WTC11 (cell line): Measurements from ENCODE around the gene C6orf52. TPM values are rescaled to one million over a fixed set of nuclear protein-coding genes. Genes with fewer than 3 reads are reported as not detected.

Experiments used
- ATAC-seq: fragments of 200-7000 bp; cut with Tn5 transposase; 2 replicates; pipeline ENCODE4 v1.10.0; 2021; ENCODE audit warnings: mild to moderate bottlenecking, moderate library complexity
- CTCF ChIA-PET: fragments of 300-600 bp; sonication (Branson Sonifier 250); formaldehyde crosslinking; loops from one replicate; lab custom pipeline; 2021; ENCODE audit warnings: antibody characterized with exemption; lab: Charles Lee
- POLR2A ChIA-PET: fragments of 350-600 bp; sonication (Branson Sonifier 250); formaldehyde crosslinking; loops from one replicate; lab custom pipeline; 2021; ENCODE audit warnings: antibody characterized with exemption; lab: Charles Lee
- DNase-seq: peaks from one replicate; pipeline ENCODE4 v3.0.0; 2021; ENCODE audit warnings: low spot score
- H3K27ac Mint-ChIP-seq: 2 replicates; pipeline ENCODE4 v1.8.0; 2021; ENCODE audit warnings: mixed read lengths
- H3K27me3 Mint-ChIP-seq: 2 replicates; pipeline ENCODE4 v1.8.0; 2021; ENCODE audit warnings: low read depth, mild to moderate bottlenecking, moderate library complexity, mixed read lengths
- H3K36me3 Mint-ChIP-seq: 2 replicates; pipeline ENCODE4 v1.8.0; 2021; ENCODE audit warnings: mixed read lengths
- H3K4me1 Mint-ChIP-seq: 2 replicates; pipeline ENCODE4 v1.8.0; 2022; ENCODE audit warnings: mixed read lengths
- H3K4me3 Mint-ChIP-seq: 2 replicates; pipeline ENCODE4 v1.8.0; 2021; ENCODE audit warnings: mild to moderate bottlenecking, moderate library complexity, mixed read lengths
- H3K9me3 Mint-ChIP-seq: 2 replicates; pipeline ENCODE4 v1.8.0; 2021; ENCODE audit warnings: mixed read lengths
- ATF6 ChIP-seq: sonication (generic); formaldehyde crosslinking; IDR thresholded peaks from 2 replicates; pipeline ENCODE4 v1.8.1; 2023; ENCODE audit warnings: mild to moderate bottlenecking, missing genetic modification reagents
- CTCF ChIP-seq: fragments of 200-600 bp; IDR thresholded peaks from 2 replicates; pipeline ENCODE4 v1.8.0; 2022; ENCODE audit warnings: antibody characterized with exemption
- ELF4 ChIP-seq: sonication (generic); formaldehyde crosslinking; IDR thresholded peaks from 2 replicates; pipeline ENCODE4 v1.8.1; 2022; ENCODE audit warnings: low read depth, mild to moderate bottlenecking, moderate library complexity, missing genetic modification reagents
- ERG ChIP-seq: fragments of 250-450 bp; sonication (Bioruptor Pico); IDR thresholded peaks from 2 replicates; pipeline ENCODE4 v1.8.0; 2021; ENCODE audit warnings: mild to moderate bottlenecking
- FOXJ3 ChIP-seq: sonication (generic); formaldehyde crosslinking; IDR thresholded peaks from 2 replicates; pipeline ENCODE4 v1.9.0; 2021; ENCODE audit warnings: missing genetic modification reagents, mild to moderate bottlenecking, borderline replicate concordance
- FOXP1 ChIP-seq: sonication (generic); formaldehyde crosslinking; IDR thresholded peaks from 2 replicates; pipeline ENCODE4 v1.8.0; 2022; ENCODE audit warnings: missing genetic modification reagents, mild to moderate bottlenecking, moderate library complexity, borderline replicate concordance
- HMGA2 ChIP-seq: fragments of 250-450 bp; sonication (Bioruptor Pico); IDR thresholded peaks from 2 replicates; pipeline ENCODE4 v1.4.0; 2021; ENCODE audit warnings: mild to moderate bottlenecking, moderate library complexity
- MXD4 ChIP-seq: fragments of 250-450 bp; sonication (Bioruptor Pico); IDR thresholded peaks from 2 replicates; pipeline ENCODE4 v1.8.0; 2021; ENCODE audit warnings: mild to moderate bottlenecking, moderate library complexity, borderline replicate concordance
- NFYB ChIP-seq: sonication (generic); formaldehyde crosslinking; conservative IDR thresholded peaks from 2 replicates; pipeline ENCODE4 v1.8.0; 2022; ENCODE audit warnings: low read depth, missing genetic modification reagents
- RORB ChIP-seq: fragments of 250-450 bp; sonication (Bioruptor Pico); IDR thresholded peaks from 2 replicates; pipeline ENCODE4 v1.9.0; 2021; ENCODE audit warnings: mild to moderate bottlenecking
- SP1 ChIP-seq: sonication (generic); formaldehyde crosslinking; conservative IDR thresholded peaks from 2 replicates; pipeline ENCODE4 v1.8.1; 2022; ENCODE audit warnings: missing genetic modification reagents
- ZNF263 ChIP-seq: sonication (generic); formaldehyde crosslinking; IDR thresholded peaks from 2 replicates; pipeline ENCODE4 v1.8.1; 2022; ENCODE audit warnings: low read depth, mild to moderate bottlenecking, moderate library complexity, missing genetic modification reagents
- total RNA-seq: library from RNA; stranded (reverse); gene quantifications from 3 replicates; pipeline ENCODE4 v1.2.3, GENCODE V29; 2021
- TF ChIP-seq, protein P1 (sequence below): sonication (generic); formaldehyde crosslinking; IDR thresholded peaks from 2 replicates; pipeline ENCODE4 v1.8.0; 2022; ENCODE audit warnings: mild to moderate bottlenecking, missing genetic modification reagents
- TF ChIP-seq, protein P2 (sequence below): fragments of 250-450 bp; sonication (Bioruptor Pico); IDR thresholded peaks from 2 replicates; pipeline ENCODE4 v1.9.0; 2021; ENCODE audit warnings: mild to moderate bottlenecking
- TF ChIP-seq, protein P3 (sequence below): sonication (generic); formaldehyde crosslinking; IDR thresholded peaks from 2 replicates; pipeline ENCODE4 v1.8.1; 2023; ENCODE audit warnings: mild to moderate bottlenecking, missing genetic modification reagents, moderate library complexity
- TF ChIP-seq, protein P4 (sequence below): sonication (generic); formaldehyde crosslinking; IDR thresholded peaks from 2 replicates; pipeline ENCODE4 v1.8.1; 2023; ENCODE audit warnings: mild to moderate bottlenecking, missing genetic modification reagents, borderline replicate concordance
- TF ChIP-seq, protein P5 (sequence below): sonication (generic); formaldehyde crosslinking; IDR thresholded peaks from 2 replicates; pipeline ENCODE4 v1.8.1; 2022; ENCODE audit warnings: low read depth, missing genetic modification reagents, borderline replicate concordance

C6orf52 gene
- total RNA-seq, 1 experiment from 2014 or later = 0.42 TPM

GRCh38 chr6:10720265-10720959, 26.0 kb upstream of the C6orf52 start:
- Mint-ChIP-seq H3K9me3 (peaks cover 30% of the 10 kb centered on the region), H3K27ac (no peak overlapping the region)
- ATAC-seq = no peak
- no peak for TF ChIP-seq ERG (CRISPR knock-in tag)
- TF ChIP-seq, protein P1, sequence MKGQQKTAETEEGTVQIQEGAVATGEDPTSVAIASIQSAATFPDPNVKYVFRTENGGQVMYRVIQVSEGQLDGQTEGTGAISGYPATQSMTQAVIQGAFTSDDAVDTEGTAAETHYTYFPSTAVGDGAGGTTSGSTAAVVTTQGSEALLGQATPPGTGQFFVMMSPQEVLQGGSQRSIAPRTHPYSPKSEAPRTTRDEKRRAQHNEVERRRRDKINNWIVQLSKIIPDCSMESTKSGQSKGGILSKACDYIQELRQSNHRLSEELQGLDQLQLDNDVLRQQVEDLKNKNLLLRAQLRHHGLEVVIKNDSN (CRISPR knock-in tag) = no peak
- TF ChIP-seq, all 79 proteins: peak for 0
- DNase-seq = no peak
- POLR2A ChIA-PET = interaction anchor here (4.5 kb wide), 1 partner anchor 27 kb away, joined by 43 read pairs; the partner anchor contains the start of gene TMEM14B
- Mint-ChIP-seq H3K4me3 (no peak overlapping the region), H3K4me1 (peaks cover 27% of the 10 kb centered on the region), H3K36me3 (peaks cover 22% of the 10 kb centered on the region), H3K27me3 (no peaks in the 10 kb centered on the region)
- CTCF ChIA-PET = interaction anchor here (1.8 to 2.7 kb wide), 2 partner anchors 27 to 255 kb away, joined by 8 to 11 read pairs; partner anchors contain the start of gene TMEM14B

DNA sequence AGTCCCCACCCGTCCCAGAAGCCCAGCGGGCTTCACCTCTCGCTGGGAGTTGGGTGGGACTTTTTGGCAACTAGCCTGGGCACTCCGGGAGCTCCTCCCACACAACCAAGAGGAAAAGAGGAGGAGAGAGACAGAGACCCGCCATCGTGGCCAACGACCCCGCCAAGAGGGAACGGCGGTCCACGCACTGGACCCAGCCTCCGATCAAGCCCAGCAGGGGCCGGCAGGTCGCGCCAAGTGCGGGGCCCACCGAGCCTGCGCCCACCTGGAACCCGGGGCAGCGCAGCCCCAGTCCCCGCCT, 25.5 kb upstream of the C6orf52 start:
- ChIA-PET POLR2A (interaction anchor here (0.8 to 4.5 kb wide), 2 partner anchors 11 to 27 kb away, joined by 3 to 43 read pairs; partner anchors contain the start of gene TMEM14B), CTCF (interaction anchor here (0.7 to 1.8 kb wide), 2 partner anchors 13 to 254 kb away, joined by 3 to 8 read pairs; no protein-coding TSS in a partner anchor)
- peaks cover 25% of the 10 kb centered on the region for H3K4me1 Mint-ChIP-seq

More for the DNA sequence above, 25.5 kb upstream of the C6orf52 start:
- ATAC-seq (no peak), DNase-seq (no peak)
- Mint-ChIP-seq H3K27ac (no peak overlapping the region), H3K9me3 (peaks cover 30% of the 10 kb centered on the region), H3K36me3 (peaks cover 20% of the 10 kb centered on the region), H3K4me3 (no peak overlapping the region), H3K27me3 (no peaks in the 10 kb centered on the region)
- TF ChIP-seq ATF6 (no peak), HMGA2 (no peak), MXD4 (CRISPR knock-in tag) (no peak), SP1 (CRISPR knock-in tag) (no peak), NFYB (CRISPR knock-in tag) (no peak), FOXP1 (CRISPR knock-in tag) (no peak), CTCF (no peak), RORB (CRISPR knock-in tag) (no peak), ELF4 (no peak), ZNF263 (CRISPR knock-in tag) (no peak), FOXJ3 (CRISPR knock-in tag) (no peak)
- TF ChIP-seq, protein P2, sequence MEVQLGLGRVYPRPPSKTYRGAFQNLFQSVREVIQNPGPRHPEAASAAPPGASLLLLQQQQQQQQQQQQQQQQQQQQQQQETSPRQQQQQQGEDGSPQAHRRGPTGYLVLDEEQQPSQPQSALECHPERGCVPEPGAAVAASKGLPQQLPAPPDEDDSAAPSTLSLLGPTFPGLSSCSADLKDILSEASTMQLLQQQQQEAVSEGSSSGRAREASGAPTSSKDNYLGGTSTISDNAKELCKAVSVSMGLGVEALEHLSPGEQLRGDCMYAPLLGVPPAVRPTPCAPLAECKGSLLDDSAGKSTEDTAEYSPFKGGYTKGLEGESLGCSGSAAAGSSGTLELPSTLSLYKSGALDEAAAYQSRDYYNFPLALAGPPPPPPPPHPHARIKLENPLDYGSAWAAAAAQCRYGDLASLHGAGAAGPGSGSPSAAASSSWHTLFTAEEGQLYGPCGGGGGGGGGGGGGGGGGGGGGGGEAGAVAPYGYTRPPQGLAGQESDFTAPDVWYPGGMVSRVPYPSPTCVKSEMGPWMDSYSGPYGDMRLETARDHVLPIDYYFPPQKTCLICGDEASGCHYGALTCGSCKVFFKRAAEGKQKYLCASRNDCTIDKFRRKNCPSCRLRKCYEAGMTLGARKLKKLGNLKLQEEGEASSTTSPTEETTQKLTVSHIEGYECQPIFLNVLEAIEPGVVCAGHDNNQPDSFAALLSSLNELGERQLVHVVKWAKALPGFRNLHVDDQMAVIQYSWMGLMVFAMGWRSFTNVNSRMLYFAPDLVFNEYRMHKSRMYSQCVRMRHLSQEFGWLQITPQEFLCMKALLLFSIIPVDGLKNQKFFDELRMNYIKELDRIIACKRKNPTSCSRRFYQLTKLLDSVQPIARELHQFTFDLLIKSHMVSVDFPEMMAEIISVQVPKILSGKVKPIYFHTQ (CRISPR knock-in tag) = no peak
- TF ChIP-seq, protein P3, sequence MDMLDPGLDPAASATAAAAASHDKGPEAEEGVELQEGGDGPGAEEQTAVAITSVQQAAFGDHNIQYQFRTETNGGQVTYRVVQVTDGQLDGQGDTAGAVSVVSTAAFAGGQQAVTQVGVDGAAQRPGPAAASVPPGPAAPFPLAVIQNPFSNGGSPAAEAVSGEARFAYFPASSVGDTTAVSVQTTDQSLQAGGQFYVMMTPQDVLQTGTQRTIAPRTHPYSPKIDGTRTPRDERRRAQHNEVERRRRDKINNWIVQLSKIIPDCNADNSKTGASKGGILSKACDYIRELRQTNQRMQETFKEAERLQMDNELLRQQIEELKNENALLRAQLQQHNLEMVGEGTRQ (CRISPR knock-in tag) = no peak
- TF ChIP-seq, protein P4, sequence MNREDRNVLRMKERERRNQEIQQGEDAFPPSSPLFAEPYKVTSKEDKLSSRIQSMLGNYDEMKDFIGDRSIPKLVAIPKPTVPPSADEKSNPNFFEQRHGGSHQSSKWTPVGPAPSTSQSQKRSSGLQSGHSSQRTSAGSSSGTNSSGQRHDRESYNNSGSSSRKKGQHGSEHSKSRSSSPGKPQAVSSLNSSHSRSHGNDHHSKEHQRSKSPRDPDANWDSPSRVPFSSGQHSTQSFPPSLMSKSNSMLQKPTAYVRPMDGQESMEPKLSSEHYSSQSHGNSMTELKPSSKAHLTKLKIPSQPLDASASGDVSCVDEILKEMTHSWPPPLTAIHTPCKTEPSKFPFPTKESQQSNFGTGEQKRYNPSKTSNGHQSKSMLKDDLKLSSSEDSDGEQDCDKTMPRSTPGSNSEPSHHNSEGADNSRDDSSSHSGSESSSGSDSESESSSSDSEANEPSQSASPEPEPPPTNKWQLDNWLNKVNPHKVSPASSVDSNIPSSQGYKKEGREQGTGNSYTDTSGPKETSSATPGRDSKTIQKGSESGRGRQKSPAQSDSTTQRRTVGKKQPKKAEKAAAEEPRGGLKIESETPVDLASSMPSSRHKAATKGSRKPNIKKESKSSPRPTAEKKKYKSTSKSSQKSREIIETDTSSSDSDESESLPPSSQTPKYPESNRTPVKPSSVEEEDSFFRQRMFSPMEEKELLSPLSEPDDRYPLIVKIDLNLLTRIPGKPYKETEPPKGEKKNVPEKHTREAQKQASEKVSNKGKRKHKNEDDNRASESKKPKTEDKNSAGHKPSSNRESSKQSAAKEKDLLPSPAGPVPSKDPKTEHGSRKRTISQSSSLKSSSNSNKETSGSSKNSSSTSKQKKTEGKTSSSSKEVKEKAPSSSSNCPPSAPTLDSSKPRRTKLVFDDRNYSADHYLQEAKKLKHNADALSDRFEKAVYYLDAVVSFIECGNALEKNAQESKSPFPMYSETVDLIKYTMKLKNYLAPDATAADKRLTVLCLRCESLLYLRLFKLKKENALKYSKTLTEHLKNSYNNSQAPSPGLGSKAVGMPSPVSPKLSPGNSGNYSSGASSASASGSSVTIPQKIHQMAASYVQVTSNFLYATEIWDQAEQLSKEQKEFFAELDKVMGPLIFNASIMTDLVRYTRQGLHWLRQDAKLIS (CRISPR knock-in tag) = no peak
- TF ChIP-seq, protein P5, sequence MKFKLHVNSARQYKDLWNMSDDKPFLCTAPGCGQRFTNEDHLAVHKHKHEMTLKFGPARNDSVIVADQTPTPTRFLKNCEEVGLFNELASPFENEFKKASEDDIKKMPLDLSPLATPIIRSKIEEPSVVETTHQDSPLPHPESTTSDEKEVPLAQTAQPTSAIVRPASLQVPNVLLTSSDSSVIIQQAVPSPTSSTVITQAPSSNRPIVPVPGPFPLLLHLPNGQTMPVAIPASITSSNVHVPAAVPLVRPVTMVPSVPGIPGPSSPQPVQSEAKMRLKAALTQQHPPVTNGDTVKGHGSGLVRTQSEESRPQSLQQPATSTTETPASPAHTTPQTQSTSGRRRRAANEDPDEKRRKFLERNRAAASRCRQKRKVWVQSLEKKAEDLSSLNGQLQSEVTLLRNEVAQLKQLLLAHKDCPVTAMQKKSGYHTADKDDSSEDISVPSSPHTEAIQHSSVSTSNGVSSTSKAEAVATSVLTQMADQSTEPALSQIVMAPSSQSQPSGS = no peak
